NCI-H82 (cell line): ENCODE data around the gene SLC45A3.
"Not testable (repeated sequence)": the region's sequence is repeated elsewhere in the genome, so short reads cannot be mapped to it uniquely, and the experiment has no call there.

Source experiments
- DNase-seq: peaks from one replicate; lab custom pipeline; 2025; lab: John Stamatoyannopoulos, UW

SLC45A3 gene, protein sequence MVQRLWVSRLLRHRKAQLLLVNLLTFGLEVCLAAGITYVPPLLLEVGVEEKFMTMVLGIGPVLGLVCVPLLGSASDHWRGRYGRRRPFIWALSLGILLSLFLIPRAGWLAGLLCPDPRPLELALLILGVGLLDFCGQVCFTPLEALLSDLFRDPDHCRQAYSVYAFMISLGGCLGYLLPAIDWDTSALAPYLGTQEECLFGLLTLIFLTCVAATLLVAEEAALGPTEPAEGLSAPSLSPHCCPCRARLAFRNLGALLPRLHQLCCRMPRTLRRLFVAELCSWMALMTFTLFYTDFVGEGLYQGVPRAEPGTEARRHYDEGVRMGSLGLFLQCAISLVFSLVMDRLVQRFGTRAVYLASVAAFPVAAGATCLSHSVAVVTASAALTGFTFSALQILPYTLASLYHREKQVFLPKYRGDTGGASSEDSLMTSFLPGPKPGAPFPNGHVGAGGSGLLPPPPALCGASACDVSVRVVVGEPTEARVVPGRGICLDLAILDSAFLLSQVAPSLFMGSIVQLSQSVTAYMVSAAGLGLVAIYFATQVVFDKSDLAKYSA

DNA sequence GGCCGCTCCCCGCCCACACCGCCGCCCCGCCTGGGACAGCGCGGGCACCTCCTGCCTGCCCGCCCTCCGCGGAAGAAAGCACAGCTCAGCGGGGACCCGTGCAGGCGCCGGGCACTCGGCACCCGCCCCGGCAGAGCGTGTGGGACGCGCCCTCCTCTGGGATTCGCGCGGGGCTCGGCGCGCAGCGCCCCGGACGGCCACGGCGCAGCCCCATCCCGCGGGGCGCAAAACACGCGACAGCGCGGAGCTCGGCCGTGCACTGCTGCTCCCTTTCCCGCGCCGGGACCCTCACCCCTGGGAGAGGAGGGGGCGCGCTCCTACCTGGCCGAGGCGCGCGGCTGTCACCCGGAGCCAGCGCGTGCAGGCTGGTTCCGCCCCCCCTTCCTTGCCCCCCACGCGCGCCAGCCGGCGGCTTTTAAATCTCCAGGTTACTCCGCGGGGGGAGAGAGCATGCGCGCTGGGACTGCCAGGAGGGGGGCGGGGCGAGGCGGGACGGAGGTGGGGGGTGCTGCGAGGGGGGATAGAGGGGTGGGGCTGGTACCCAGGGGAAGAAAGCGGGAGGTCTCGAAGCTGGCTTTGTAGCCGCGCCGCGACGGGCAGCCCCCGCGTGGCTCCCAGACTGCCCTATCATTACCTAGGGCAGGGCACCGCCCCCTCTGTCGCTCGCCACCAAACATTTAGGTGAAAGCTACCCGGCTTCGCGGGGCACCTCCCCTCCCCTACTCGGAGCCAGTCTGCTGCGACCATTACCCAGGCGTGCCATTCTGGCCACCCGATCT is at the start of gene SLC45A3:
Gene SLC45A3, minus strand, starts transcription at position 437 of the 779 bp plus-strand sequence. CDS start 15,853 bp downstream, outside the sequence.
- peak; percentile 89 for DNase-seq

DNA sequence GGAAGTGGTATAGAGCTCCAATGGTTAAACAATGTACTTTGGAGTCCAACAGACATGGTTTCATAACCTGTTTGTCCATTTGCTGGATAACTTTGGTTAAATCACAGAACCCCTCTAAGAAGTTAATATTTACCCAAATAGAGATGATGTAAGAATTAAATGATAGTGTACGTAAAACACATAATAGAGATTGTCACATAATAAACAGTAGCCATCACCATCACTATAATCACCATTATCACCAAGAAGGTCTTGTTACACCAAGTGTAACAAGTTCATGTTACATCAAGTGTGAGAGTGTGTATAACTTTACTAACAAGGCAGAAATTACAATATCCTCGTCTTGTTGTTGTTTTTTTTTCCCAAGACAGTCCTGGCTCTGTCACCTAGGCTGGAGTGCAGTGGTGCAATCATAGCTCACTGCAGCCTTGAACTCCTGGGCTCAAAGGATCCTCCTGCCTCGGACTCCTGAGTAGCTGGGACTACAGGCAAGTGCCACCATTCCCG is 46.4 kb upstream of the SLC45A3 start:
- no peak for DNase-seq

DNA sequence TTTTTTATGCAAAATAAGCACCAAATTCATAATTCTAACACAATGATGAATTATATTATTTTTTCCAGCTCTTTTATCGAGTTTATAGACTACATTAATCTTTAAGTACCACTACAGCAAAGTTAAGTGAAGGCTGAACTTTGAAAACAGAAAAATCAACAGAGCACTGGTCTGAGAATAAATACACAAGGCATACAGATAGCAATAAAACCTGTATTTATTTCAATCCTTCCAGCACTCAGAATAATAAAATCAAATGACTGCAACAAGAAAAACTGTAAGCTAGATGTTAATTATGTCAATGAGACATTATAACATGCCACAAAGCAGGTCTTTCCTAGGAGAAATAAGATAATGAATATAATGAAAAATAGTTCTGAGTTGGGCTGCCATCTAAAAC is 45.2 kb upstream of the SLC45A3 start:
- DNase-seq = no peak

DNA sequence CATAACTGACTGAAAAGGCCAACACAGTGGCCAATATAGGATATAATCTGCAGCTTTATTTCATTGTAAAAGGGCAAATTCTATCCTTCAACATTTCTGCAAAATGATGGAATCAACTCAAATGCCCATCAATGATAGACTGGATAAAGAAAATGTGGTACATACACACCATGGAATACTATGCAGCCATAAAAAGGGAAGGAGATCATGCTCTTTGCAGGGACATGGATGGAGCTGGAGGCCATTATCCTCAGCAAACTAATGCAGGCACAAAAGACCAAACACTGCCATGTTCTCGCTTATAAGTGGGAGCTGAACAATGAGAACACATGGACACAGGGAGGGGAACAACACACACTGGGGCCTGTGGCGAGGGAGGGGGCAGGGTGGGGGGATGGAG is 40.4 kb upstream of the SLC45A3 start:
- DNase-seq = not testable (repeated sequence)

DNA sequence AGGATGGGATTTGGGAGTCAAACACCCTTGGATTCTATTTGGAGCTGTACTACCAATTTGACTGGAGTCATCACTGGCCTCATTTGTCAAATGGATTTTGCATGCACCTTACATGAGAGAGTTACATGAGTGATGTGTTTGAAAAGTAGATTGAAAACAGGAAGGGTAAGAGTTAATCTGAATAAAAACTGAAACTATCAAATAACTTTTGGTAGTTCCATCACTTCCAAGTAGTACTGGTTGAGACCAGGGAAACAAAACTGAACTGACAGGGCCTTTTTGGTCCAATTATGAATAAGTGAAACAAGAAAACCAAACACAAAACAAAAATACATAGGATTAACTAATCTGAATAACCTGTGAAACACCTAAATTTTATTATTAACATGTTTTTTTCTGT is 39.5 kb upstream of the SLC45A3 start:
- DNase-seq = no peak

DNA sequence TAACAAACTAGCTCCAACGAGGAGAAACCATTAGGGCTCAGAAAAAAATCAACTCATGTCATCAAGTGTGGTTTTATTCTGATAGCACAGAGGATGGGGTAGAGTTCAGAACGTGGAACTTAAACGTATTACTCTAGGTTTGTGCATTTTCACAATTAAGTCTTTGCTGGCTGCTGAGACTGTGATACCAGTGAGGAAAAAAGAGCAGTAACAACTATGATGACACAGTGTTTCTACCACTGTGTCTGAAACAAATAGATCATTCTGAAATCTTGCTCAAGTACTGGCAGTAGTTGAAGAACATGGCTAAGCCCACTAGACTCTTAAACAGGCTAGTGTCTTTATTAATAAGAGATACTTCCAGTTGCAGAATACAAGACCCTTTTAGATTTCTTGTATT is 38.7 kb upstream of the SLC45A3 start:
- no peak for DNase-seq

DNA sequence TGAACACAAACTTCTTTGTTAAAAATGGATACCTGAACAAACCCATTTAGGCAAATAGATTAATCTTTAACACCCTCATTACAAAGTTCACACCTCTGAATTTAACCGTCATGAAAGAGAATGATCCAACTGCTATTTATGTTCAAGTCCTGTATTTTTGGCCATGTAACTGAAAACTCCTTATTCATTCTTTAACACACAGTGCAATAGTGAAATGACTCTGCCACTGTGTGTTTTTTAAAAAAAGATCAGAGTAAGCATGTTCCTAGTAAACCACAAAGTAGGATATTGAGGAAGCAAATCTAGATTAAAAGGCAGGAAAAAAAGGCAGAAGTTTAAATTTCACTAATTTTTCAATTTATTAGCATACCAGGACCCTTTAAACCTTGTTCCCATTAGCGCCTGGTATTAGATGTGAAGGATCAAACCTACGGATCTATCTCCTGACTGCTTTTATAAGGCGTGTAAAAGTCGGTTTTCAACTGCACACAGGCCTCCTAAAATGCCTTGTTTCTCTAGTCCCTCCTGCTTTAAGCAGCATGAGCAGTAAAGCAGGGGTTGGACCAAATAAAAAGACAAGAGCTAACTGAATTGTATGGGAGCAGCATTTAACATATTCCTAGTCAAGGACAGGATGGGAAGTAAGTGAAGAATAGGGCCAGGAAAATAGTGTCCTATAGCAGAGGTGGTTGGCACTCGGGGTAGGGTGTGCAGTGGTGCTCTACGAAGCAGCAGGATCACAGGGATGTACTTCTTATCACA is 36.2 kb upstream of the SLC45A3 start:
- no peak for DNase-seq

DNA sequence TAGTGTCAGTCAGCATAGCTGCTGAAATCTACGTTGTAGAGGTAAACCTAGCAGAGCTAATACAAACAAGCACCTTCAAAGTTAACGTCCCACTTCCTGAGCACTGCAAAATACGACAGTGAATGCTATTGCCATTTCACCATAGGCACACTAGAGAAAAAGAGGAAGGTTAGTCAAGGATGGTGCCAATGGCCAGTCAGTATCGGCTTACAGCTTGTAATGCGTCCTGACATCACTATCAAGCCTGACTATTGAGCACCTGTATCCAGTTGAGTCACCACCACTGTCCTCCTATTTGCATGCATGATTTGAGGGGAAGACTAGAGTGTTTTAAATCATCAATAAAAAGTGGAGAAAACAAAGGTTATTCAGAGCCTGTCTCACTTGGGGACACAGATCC is 35.3 kb upstream of the SLC45A3 start:
- no peak for DNase-seq

DNA sequence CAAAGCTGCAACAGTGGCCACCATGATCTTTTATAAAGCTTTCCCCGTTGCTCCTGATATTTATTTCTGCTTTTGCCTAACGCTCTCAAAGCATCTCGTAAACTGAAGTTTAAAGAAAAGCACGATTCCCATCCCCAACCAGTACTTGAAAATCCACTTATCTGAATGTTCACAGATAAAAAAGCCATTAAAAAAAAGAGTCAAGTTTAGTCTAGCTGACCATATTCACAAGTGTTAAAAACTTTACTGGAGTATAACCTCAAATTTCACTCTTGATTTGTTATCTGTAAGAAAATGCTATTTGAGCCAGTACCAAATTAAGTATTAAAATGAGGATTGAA is 34.6 kb upstream of the SLC45A3 start:
- no peak for DNase-seq

DNA sequence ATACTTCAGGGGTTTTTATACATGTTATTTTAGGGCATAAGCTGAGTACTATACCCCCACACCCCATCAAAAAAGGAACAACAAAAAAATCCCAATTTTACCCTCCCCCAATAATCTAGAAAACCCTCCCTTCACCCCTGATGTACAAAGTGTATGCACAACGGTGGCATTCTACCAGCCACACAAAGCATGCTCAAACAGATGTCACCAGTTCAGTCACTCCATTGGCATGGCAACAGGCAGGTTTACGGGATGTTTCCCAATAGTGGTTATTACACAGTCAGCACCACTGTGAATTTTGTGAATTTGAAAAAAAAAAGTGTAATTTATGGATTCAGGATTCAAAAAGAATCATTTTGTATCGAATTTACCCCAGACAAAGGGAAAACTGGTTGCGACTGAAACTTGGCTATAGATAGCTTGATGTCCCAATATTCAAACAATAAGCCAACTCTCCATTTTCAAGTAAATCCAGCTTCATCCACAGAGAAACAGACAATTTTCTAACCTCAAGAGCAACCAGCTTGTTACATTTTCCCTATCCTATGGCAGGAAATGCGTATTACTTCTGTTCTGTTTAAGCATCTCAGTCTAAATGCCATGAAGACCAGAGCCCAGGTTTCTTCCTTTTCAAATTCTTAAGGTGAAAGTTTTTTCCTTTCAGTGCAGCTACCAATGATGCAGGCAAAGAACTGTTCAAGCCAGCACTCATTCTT is 34.0 kb upstream of the SLC45A3 start:
- no peak for DNase-seq

DNA sequence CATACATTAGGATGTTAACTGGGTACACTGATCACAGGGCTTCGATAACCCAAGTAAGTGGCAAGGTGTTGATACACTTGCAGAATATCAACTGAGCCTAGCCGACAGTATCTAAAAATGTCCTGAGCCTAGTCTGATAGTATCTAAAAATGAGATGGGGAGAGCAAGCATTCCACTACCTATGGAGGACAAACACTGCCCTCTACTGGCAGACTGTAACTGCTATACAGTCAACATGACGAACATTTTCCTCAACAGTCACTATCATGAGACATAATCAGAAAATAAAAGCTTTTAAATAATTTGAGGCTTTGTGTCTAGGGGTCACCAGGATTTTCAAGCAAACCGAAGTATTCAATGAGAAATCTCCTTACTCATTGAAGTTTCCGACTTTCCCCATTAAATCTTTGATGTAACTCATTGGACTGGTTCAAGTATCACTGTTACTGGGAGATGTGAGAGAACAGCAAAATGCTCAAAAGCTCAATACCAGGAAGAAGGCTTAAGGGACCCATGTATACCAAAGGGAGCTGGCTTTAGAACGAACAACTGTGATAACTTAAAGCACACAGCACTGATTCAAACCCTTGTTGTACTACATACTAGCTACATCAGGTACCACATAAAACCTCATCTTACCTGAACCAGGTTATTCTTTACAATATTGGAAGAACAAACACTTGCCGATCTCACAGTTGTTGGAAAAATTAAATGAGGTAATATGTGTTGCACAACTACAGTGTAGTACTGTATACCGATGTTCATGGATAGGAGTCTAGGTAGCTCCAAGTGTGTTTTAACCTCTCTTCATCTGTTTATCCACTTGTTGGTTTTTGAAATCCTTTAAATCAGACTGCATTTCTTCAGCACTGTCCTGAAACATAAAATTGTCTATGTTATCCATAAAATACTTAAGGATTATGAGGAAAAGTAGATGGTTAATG is 31.1 kb upstream of the SLC45A3 start:
- peak; percentile 96 for DNase-seq

DNA sequence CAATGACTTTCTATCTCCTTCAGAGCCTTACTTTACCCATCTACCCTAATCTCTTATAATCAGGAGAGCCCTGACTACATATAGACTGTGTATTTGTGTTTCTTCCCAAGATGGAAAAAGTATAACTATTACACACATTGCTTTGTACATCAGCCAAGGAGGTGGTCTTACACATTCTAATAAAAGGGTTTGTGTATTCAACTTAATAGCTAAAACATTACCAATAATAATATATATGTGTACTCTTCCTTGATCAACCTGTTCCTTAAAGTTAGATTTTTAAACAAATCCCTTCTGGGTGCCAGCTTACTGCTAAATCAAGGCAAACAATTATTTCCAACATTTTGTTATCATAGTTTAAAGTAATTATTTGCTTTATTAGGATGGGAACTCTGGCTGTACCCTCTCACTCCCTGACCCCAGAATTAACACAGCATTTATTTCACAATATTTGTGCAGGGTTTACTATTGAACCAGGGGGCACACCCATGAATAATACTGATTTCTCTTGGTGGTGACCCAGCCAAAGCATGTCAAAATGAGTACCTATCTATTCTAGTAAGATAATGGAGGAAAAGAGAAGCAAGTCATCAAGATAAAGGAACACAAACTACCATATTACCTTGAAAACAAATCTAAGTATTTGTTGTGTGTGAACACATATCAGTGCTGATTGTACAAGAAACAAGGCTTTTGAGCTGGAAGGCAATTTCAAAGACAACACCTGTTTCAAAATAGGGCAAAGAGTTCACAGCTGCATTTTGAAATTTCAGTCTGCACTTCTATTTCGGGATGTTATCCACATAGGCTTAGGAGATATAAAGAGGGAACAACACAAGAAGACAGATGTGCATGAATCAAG is 30.1 kb upstream of the SLC45A3 start:
- no peak for DNase-seq

DNA sequence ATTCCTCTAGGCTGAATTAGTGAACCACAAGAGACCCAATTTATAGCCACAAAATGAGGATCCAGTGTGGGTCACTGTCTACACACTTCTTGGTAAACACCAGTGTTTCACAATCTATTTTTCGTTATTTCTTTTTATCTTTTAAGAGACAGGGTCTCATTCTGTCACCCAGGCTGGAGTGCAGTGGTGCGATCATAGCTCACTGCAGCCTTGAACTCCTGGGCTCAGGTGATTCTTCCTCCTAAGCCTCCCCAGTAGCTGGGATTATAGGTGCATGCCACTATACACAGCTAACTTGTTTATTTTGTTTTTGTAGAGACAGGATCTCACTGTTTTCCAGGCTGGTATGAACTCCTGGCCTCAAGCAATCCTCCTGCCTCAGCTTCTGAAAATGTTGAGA is 29.3 kb upstream of the SLC45A3 start:
- DNase-seq = no peak

DNA sequence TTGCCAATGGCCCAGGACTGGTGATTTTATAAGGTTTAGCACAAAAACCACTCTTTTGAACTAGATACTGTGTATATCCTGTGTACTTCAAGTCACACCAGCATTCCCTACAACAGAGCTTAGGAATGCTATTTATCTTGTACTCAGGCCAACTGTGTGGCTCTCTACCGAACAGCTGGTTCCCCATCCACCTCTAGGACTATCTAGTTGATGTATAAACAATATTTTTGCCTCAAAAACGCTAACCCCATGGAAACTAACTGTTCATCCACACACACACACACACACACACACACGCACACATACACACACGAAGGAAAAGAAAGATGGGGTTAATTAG is 28.7 kb upstream of the SLC45A3 start:
- DNase-seq = peak; percentile 48

DNA sequence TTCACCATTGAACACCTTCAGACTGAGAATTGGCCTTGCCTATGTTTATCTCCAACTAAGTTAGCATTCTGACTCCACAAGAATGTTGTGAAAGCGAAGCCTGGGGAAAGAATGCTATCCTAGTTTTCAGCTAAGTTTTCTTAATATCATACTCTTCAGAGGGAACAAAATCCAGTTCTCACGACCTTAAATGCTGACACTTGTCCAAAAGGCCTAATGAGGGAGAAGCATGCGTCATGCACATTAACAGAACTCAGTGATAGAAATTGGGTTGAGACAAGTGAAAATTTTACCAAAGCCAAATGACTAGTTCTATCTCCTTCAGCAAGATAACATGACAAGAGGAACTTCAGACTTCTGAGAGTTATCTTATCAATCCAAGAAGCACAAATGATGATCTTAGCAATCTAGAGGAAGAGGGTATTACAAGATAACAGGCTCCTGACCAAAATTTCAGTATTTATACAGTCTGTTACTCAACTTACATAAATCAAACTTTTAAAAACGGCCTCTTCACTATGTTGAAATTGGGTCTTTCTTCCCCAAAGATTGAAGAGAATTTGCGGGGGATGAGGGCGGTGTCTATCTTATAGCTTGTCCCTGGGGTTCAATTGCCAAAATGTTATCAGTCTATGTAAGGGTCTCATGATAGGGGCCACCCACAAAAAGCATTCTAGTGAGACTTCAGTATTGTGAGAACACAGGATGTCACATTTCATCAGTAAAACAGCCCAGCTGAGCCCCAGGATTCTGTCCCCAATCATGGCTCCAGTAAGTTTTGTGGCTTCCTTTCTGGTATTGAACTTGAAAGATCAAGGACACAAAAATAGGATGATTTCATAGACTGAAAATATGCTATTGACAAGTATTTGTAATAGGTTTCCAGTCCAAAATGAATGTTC is 26.5 kb upstream of the SLC45A3 start:
- no peak for DNase-seq

DNA sequence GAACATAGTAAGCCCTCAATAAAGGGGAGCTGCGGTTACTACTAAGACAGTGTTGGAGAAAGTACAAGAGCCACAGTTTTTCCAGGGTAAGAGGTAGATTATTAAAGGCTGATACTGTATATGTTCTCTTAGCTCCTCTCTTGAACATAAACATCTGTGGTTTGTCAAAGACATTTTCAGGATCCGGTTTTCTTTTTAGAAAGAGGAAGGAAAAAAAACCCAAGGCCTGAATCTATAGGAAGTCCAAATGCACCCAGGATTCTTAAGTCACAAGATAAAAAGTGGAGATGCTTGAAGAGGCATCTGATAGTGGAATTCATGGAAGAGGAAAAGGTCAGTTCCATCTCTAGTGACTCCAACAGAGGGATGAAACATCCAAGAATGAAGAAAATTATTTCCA is 24.6 kb upstream of the SLC45A3 start:
- no peak for DNase-seq

DNA sequence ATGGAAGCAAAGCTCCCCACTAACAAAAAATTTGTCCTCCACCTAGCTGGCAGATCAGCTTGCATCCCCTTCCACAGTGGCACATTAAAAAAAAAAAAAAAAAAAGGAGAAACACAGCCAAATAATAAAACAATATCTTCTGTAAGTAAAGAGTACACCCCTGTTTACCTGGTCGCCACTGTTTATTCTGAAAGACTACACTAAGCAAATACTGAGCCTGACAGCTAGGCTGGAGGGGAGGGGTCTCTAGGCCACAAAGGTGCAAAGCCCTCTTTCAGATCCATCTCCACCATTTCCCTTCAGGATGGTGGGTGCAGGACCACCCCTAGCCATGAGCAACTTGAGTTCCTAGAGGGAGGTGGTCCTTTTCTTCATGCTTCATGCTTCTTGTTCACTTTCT is 22.8 kb upstream of the SLC45A3 start:
- DNase-seq = no peak

DNA sequence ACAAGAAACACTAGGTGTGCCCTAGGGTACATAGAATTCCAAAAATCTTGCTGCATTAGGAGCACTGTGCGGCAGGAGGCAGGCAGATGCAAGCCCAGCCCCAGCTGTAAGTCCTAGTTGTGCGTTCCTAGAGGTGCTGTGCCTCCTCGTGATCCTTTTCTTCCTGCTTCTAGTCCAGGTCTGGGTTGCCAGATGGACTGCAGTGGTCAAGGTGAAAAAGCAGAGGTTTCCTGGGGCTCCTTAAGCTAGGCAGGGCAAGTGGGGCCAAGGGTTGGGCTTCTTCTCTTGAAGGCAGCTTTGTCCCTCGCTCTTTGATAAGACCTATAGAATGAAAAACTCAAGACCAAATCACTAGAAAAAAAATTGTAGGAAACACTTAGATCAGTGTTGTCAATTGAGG is 21.6 kb upstream of the SLC45A3 start:
- DNase-seq = no peak

DNA sequence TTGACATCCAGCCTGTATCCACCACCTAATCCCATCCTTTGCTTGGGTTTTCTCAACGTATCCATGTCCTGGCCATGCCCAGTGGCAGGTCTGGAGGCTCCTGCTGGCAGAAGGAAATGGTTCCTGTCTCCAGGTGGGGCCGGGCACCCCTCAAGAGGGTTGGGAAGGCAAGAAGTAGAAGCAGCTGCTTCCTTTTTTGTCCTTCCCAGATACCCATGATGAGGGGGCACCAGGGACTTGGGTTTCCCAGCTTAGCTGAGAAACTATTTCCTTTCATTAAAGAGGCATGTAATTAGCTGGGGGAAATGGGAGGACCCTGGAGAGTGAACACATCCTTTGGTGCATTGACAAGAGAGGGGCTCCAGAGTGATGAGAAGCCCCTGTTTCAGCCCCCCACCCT is 21.1 kb upstream of the SLC45A3 start:
- no peak for DNase-seq
